Measurements from ENCODE around the gene CA9. TPM values are rescaled to one million over a fixed set of nuclear protein-coding genes. Genes with fewer than 3 reads are reported as not detected.

The CA9 gene
- total RNA-seq, 3 donors from 2014 or later (not counting 1 experiment from before 2014, with no cell fraction given): not detected

DNA sequence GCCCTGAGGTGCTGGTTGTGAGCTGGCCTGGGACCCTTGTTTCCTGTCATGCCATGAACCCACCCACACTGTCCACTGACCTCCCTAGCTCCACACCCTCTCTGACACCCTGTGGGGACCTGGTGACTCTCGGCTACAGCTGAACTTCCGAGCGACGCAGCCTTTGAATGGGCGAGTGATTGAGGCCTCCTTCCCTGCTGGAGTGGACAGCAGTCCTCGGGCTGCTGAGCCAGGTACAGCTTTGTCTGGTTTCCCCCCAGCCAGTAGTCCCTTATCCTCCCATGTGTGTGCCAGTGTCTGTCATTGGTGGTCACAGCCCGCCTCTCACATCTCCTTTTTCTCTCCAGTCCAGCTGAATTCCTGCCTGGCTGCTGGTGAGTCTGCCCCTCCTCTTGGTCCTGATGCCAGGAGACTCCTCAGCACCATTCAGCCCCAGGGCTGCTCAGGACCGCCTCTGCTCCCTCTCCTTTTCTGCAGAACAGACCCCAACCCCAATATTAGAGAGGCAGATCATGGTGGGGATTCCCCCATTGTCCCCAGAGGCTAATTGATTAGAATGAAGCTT lies 6.1 kb downstream of the CA9 start:
- H3K4me3 ChIP-seq (ENCODE audit: low read length): no peak overlapping the region
- DNase-seq: no peak
- peaks cover 8% of the 10 kb centered on the region for H3K27me3 ChIP-seq (ENCODE audit: control insufficient read depth, insufficient read depth, low read length)
- no peak overlapping the region for H3K27ac ChIP-seq (ENCODE audit: low read length)
- Mint-ChIP-seq H3K36me3 (no peaks in the 10 kb centered on the region), H3K27me3 (ENCODE audit: low read depth in 2 of 2) (peaks cover 1 to 3% of the 10 kb centered on the region in 2 donors), H3K4me1 (peaks cover 5 to 11% of the 10 kb centered on the region in 2 donors), H3K9me3 (no peaks in the 10 kb centered on the region), H3K27ac (no peak overlapping the region), H3K4me3 (no peak overlapping the region)
- peaks cover 14% of the 10 kb centered on the region for H3K4me1 ChIP-seq (ENCODE audit: control insufficient read depth, insufficient read depth, low read length)
- intact Hi-C loops (cut with micrococcal nuclease): no loop called here
- no peak for TF ChIP-seq CTCF (IDR thresholded peaks at IDR 0.05)
- no peaks in the 10 kb centered on the region for H3K36me3 ChIP-seq (ENCODE audit: control insufficient read depth, insufficient read depth, low read length)
- WGBS (ENCODE audit: insufficient coverage): 94% methylated on average over 7 of the region's 8 CpGs
- ATAC-seq: no peak
- no peaks in the 10 kb centered on the region for H3K9me3 ChIP-seq (ENCODE audit: control insufficient read depth, insufficient read depth, low read length)

GRCh38 chr9:35680331-35681105 lies 6.8 kb downstream of the CA9 start:
- DNase-seq: no peak

GRCh38 chr9:35681341-35682002 lies 7.7 kb downstream of the CA9 start:
- intact Hi-C loops (cut with micrococcal nuclease): no loop called here
- Mint-ChIP-seq H3K4me1 (peaks cover 1% of the 10 kb centered on the region in 2 donors), H3K4me3 (no peak overlapping the region), H3K27me3 (ENCODE audit: low read depth in 2 of 2) (no peaks in the 10 kb centered on the region), H3K9me3 (no peaks in the 10 kb centered on the region), H3K36me3 (no peaks in the 10 kb centered on the region), H3K27ac (no peak overlapping the region)
- TF ChIP-seq CTCF (IDR thresholded peaks at IDR 0.05): no peak
- H3K27me3 ChIP-seq (ENCODE audit: control insufficient read depth, insufficient read depth, low read length): peaks cover under 1% of the 10 kb centered on the region
- 81% methylated on average over 3 of the region's 3 CpGs for WGBS (ENCODE audit: insufficient coverage)
- no peaks in the 10 kb centered on the region for H3K9me3 ChIP-seq (ENCODE audit: control insufficient read depth, insufficient read depth, low read length)
- H3K27ac ChIP-seq (ENCODE audit: low read length): no peak overlapping the region
- H3K36me3 ChIP-seq (ENCODE audit: control insufficient read depth, insufficient read depth, low read length): peaks cover 4% of the 10 kb centered on the region
- H3K4me3 ChIP-seq (ENCODE audit: low read length): no peak overlapping the region
- peaks cover under 1% of the 10 kb centered on the region for H3K4me1 ChIP-seq (ENCODE audit: control insufficient read depth, insufficient read depth, low read length)
- DNase-seq: no peak
- no peak for ATAC-seq

More at GRCh38 chr9:35680331-35681105, 6.8 kb downstream of the CA9 start:
- no peak overlapping the region for H3K27ac Mint-ChIP-seq
- TF ChIP-seq CTCF (IDR thresholded peaks at IDR 0.05): no peak
- Histone ChIP-seq H3K4me3 (ENCODE audit: low read length) (no peak overlapping the region), H3K27ac (ENCODE audit: low read length) (no peak overlapping the region), H3K4me1 (ENCODE audit: control insufficient read depth, insufficient read depth, low read length) (peaks cover 9% of the 10 kb centered on the region), H3K36me3 (ENCODE audit: control insufficient read depth, insufficient read depth, low read length) (peaks cover 4% of the 10 kb centered on the region), H3K27me3 (ENCODE audit: control insufficient read depth, insufficient read depth, low read length) (peaks cover 8% of the 10 kb centered on the region), H3K9me3 (ENCODE audit: control insufficient read depth, insufficient read depth, low read length) (no peaks in the 10 kb centered on the region)
- H3K9me3 Mint-ChIP-seq: no peaks in the 10 kb centered on the region
- peaks cover 5 to 10% of the 10 kb centered on the region in 2 donors for H3K4me1 Mint-ChIP-seq
- H3K4me3 Mint-ChIP-seq: no peak overlapping the region
- intact Hi-C loops (cut with micrococcal nuclease): no loop called here
- WGBS (ENCODE audit: insufficient coverage): 78% methylated on average over 14 of the region's 15 CpGs
- peaks cover 0 to 3% of the 10 kb centered on the region in 2 donors for H3K27me3 Mint-ChIP-seq (ENCODE audit: low read depth in 2 of 2)
- H3K36me3 Mint-ChIP-seq: no peaks in the 10 kb centered on the region
- ATAC-seq: no peak
